Measurements from ENCODE around the gene NAALADL1. TPM values are rescaled to one million over a fixed set of nuclear protein-coding genes. Genes with fewer than 3 reads are reported as not detected.

The NAALADL1 gene
- 10 to 100 TPM in 1 of 4 donors, 1 to 10 TPM in 3; 5.6 to 21.5 (median 6.8) TPM for total RNA-seq

GRCh38 chr11:65058419-65059054 lies at the start of gene NAALADL1:
Gene NAALADL1 (minus strand): TSS chr11:65058553. CDS start chr11:65058521, 32 bp downstream.
- no peak within 1 kb of the TSS for H3K4me3 ChIP-seq (replicated peaks in 1 of 3)
- no peaks in the 10 kb centered on the region for H3K36me3 ChIP-seq
- DNase-seq: no peak
- no peaks in the 10 kb centered on the region for H3K9me3 ChIP-seq
- H3K27me3 ChIP-seq: no peaks in the 10 kb centered on the region
- 78 to 79% methylated on average over 3 to 5 of the region's 8 CpGs for WGBS, 2 donors
- H3K4me1 ChIP-seq: no peaks in the 10 kb centered on the region
- intact Hi-C loops (cut with DNase I): no loop called here
- TF ChIP-seq POLR2A (IDR thresholded peaks at IDR 0.05): no peak
- TF ChIP-seq CTCF (IDR thresholded peaks at IDR 0.05): no peak
- no peak within 1 kb of the TSS for H3K27ac ChIP-seq

- peaks cover 14 to 26% of the 10 kb centered on the region in 2 donors for H3K36me3 ChIP-seq
- intact Hi-C loops (cut with DNase I): no loop called here
- WGBS, 2 donors: 90 to 95% methylated on average over 17 to 34 of the region's 52 CpGs
- no peak for DNase-seq
- H3K9me3 ChIP-seq: no peaks in the 10 kb centered on the region
- peaks cover 14 to 27% of the 10 kb centered on the region in 2 donors for H3K4me1 ChIP-seq
- H3K27ac ChIP-seq: no peak overlapping the region
- H3K4me3 ChIP-seq (replicated peaks in 1 of 3): no peak overlapping the region
- H3K27me3 ChIP-seq: no peaks in the 10 kb centered on the region
- no peak for TF ChIP-seq CTCF (IDR thresholded peaks at IDR 0.05)
- no peak for TF ChIP-seq POLR2A (IDR thresholded peaks at IDR 0.05)
These were observed 49.6 kb upstream of the NAALADL1 start for GRCh38 chr11:65107751-65108468.

- no peak overlapping the region for H3K27ac ChIP-seq
- H3K36me3 ChIP-seq: peaks cover 14 to 26% of the 10 kb centered on the region in 2 donors
- TF ChIP-seq CTCF (IDR thresholded peaks at IDR 0.05) (no peak), POLR2A (IDR thresholded peaks at IDR 0.05) (no peak)
- peaks cover 7 to 27% of the 10 kb centered on the region in 2 donors for H3K4me1 ChIP-seq
- no peaks in the 10 kb centered on the region for H3K9me3 ChIP-seq
- WGBS, 2 donors: 95 to 98% methylated on average over 13 to 15 of the region's 15 CpGs
- intact Hi-C loops (cut with DNase I): no loop called here
- DNase-seq: no peak
- no peak overlapping the region for H3K4me3 ChIP-seq (replicated peaks in 1 of 3)
- no peaks in the 10 kb centered on the region for H3K27me3 ChIP-seq
These were observed 48.7 kb upstream of the NAALADL1 start for GRCh38 chr11:65107078-65107477.

- Histone ChIP-seq H3K4me1 (peaks cover 0 to 26% of the 10 kb centered on the region in 2 donors), H3K27me3 (no peaks in the 10 kb centered on the region), H3K36me3 (peaks cover 14 to 24% of the 10 kb centered on the region in 2 donors), H3K9me3 (no peaks in the 10 kb centered on the region), H3K4me3 (replicated peaks in 1 of 3) (no peak overlapping the region), H3K27ac (no peak overlapping the region)
- intact Hi-C loops (cut with DNase I): no loop called here
- TF ChIP-seq POLR2A (IDR thresholded peaks at IDR 0.05) (no peak), CTCF (IDR thresholded peaks at IDR 0.05) (no peak)
- DNase-seq: no peak
- WGBS, 2 donors: 77% methylated on average over 4 of the region's 4 CpGs
These were observed 46.3 kb upstream of the NAALADL1 start for GRCh38 chr11:65104628-65105027.

- intact Hi-C loops (cut with DNase I): no loop called here
- H3K4me3 ChIP-seq (replicated peaks in 1 of 3): no peak overlapping the region
- no peak overlapping the region for H3K27ac ChIP-seq
- H3K27me3 ChIP-seq: no peaks in the 10 kb centered on the region
- peaks cover 0 to 26% of the 10 kb centered on the region in 2 donors for H3K4me1 ChIP-seq
- no peak for DNase-seq
- H3K36me3 ChIP-seq: peaks cover 9 to 14% of the 10 kb centered on the region in 2 donors
- H3K9me3 ChIP-seq: no peaks in the 10 kb centered on the region
- TF ChIP-seq POLR2A (IDR thresholded peaks at IDR 0.05) (no peak), CTCF (IDR thresholded peaks at IDR 0.05) (no peak)
These were observed 45.1 kb upstream of the NAALADL1 start for GRCh38 chr11:65103476-65103875.
